ENCODE data around the gene NBPF9.
"Not testable (repeated sequence)": the region's sequence is repeated elsewhere in the genome, so short reads cannot be mapped to it uniquely, and the experiment has no call there.

NBPF9 gene

GRCh38 chr1:149103109-149104081, at the start of gene NBPF9:
NBPF9 (minus strand) TSS chr1:149103551; CDS start chr1:149082139, 21,412 bp downstream.
- peak; percentile 63 for DNase-seq

GRCh38 chr1:149149909-149150308, 46.6 kb upstream of the NBPF9 start:
- not testable (repeated sequence) for DNase-seq

GRCh38 chr1:149137585-149137984, 34.2 kb upstream of the NBPF9 start:
- DNase-seq: not testable (repeated sequence)

- DNase-seq: not testable (repeated sequence)
Measured at GRCh38 chr1:149130938-149131337, 27.6 kb upstream of the NBPF9 start.

- DNase-seq: not testable (repeated sequence)
Measured at GRCh38 chr1:149129245-149129644, 25.9 kb upstream of the NBPF9 start.

GRCh38 chr1:149126555-149127145, 23.3 kb upstream of the NBPF9 start:
- DNase-seq: not testable (repeated sequence)

GRCh38 chr1:149123948-149124926, 20.9 kb upstream of the NBPF9 start:
- peak; percentile 15 for DNase-seq

- DNase-seq: not testable (repeated sequence)
Measured at GRCh38 chr1:149112828-149113227, 9.5 kb upstream of the NBPF9 start.

- DNase-seq: not testable (repeated sequence)
Measured at GRCh38 chr1:149110343-149110742, 7.0 kb upstream of the NBPF9 start.

- peak; percentile 56 for DNase-seq
Measured at GRCh38 chr1:149102574-149102973, 777 bp downstream of the NBPF9 start.

GRCh38 chr1:149098276-149098675, 5.1 kb downstream of the NBPF9 start:
- not testable (repeated sequence) for DNase-seq

GRCh38 chr1:149093155-149093554, 10.2 kb downstream of the NBPF9 start:
- DNase-seq: not testable (repeated sequence)

- DNase-seq: not testable (repeated sequence)
Measured at GRCh38 chr1:149075505-149076127, 27.7 kb downstream of the NBPF9 start.

- not testable (repeated sequence) for DNase-seq
Measured at GRCh38 chr1:149064611-149065010, 38.7 kb downstream of the NBPF9 start.

- DNase-seq: not testable (repeated sequence)
Measured at GRCh38 chr1:149043056-149043455, 60.3 kb downstream of the NBPF9 start.

- not testable (repeated sequence) for DNase-seq
Measured at GRCh38 chr1:149033916-149034315, 69.4 kb downstream of the NBPF9 start.

GRCh38 chr1:149024327-149024726, 79.0 kb downstream of the NBPF9 start:
- not testable (repeated sequence) for DNase-seq

GRCh38 chr1:149018577-149018976, 84.8 kb downstream of the NBPF9 start:
- not testable (repeated sequence) for DNase-seq

- not testable (repeated sequence) for DNase-seq
Measured at GRCh38 chr1:149016626-149017025, 86.7 kb downstream of the NBPF9 start.

GRCh38 chr1:149015522-149015921, 87.8 kb downstream of the NBPF9 start:
- DNase-seq: not testable (repeated sequence)

- DNase-seq: not testable (repeated sequence)
Measured at GRCh38 chr1:149013513-149013912, 89.8 kb downstream of the NBPF9 start.

GRCh38 chr1:149012599-149012998, 90.8 kb downstream of the NBPF9 start:
- DNase-seq: not testable (repeated sequence)

Data from CD4-positive, alpha-beta T cell treated with Interleukin-21 for 1 hour (primary cell).